Kidney (tissue), 14 donors: ENCODE measurements around the gene PERM1. TPM values are rescaled to one million over a fixed set of nuclear protein-coding genes. Genes with fewer than 3 reads are reported as not detected.

Experiments used
- DNase-seq, 5 donors: peaks; one replicate each; pipeline ENCODE4 v3.0.0-alpha.2; 2013 to 2020
- FAIRE-seq: peaks from 2 replicates; lab custom pipeline; 2012; peaks lifted over from hg19 to GRCh38; lab: Jason Lieb, UNC
- H3K27ac ChIP-seq, 2 donors: one replicate each; pipeline ENCODE4 v1.7.0; 2013; ENCODE audit warnings: low read depth in 2 of 2, low read length in 2 of 2, inconsistent platforms in 1 of 2
- H3K27me3 ChIP-seq: one replicate; pipeline ENCODE4 v1.7.1; 2013; ENCODE audit warnings: low read length, inconsistent platforms; ENCODE audit not compliant: control insufficient read depth, insufficient read depth
- H3K36me3 ChIP-seq, 3 donors: one replicate each; pipeline versions ENCODE4 v1.7.0 to v1.7.1; 2013; ENCODE audit warnings: low read length in 3 of 3, control low read depth in 1 of 3, inconsistent platforms in 1 of 3; ENCODE audit not compliant: insufficient read depth in 3 of 3, control insufficient read depth in 2 of 3
- H3K4me1 ChIP-seq, 3 donors: one replicate each; pipeline versions ENCODE4 v1.7.0 to v1.7.1; 2013; ENCODE audit warnings: low read length in 3 of 3, inconsistent platforms in 1 of 3, low read depth in 1 of 3; ENCODE audit not compliant: control insufficient read depth in 2 of 3, insufficient read depth in 2 of 3
- H3K4me3 ChIP-seq, 3 donors: one replicate each; pipeline versions ENCODE4 v1.7.0 to v1.8.1; 2013; ENCODE audit warnings: low read length in 3 of 3, control low read depth in 1 of 3, inconsistent platforms in 1 of 3
- H3K9ac ChIP-seq, 3 donors: one replicate each; pipeline versions ENCODE4 v1.7.0 to v1.7.1; 2013; ENCODE audit warnings: low read length in 3 of 3, control low read depth in 1 of 3, inconsistent platforms in 1 of 3
- H3K9me3 ChIP-seq, 3 donors: one replicate each; pipeline versions ENCODE4 v1.7.0 to v1.7.1; 2013; ENCODE audit warnings: low read length in 3 of 3, control low read depth in 1 of 3, inconsistent platforms in 1 of 3; ENCODE audit not compliant: control insufficient read depth in 2 of 3, insufficient read depth in 1 of 3
- CTCF ChIP-seq: IDR thresholded peaks from 3 replicates; pipeline ENCODE4 v1.5.1; 2012; ENCODE audit warnings: mild to moderate bottlenecking, moderate library complexity, borderline replicate concordance; ENCODE audit not compliant: insufficient read depth; ENCODE audit errors: extremely low read depth
- intact Hi-C: fragments of 100-400 bp; cut with DNase I; formaldehyde crosslinking; loops from one replicate; pipeline ENCODE4 v1.11.1; 2022
- polyA plus RNA-seq: library from polyadenylated mRNA; stranded (reverse); fragments of 350-450 nt; fragmentation: Illumina TruSeq; extraction: RNeasy Lipid Tissue Mini Kit (QIAGEN cat#74804); gene quantifications from one replicate; pipeline ENCODE4 v1.2.3, GENCODE V29; 2014; ENCODE audit warnings: low read depth, low replicate concordance; ENCODE audit not compliant: insufficient read depth
- total RNA-seq: library from RNA; stranded (reverse); fragmentation: NEBNext Ultra II Directional; extraction: Animal tissue kit (Norgen Biotek cat#: 25700); gene quantifications from one replicate; pipeline ENCODE4 v1.2.1, GENCODE V29; 2021
- donor health status: control.
- donor health status: control.
- donor health status: control.
- donor health status: control.
- donor health status: control.
- donor health status: DM: yes; HTN: yes; CAD: no.
- donor health status: Normal renal cell carcinoma (clear cell type).

The PERM1 gene
- total and polyA plus RNA-seq, 2 donors from 2014 or later = 0.25 to 0.86 TPM

- DNase-seq (peak in 1 of 5 donors; percentile 46), FAIRE-seq (no peak)
- Histone ChIP-seq H3K9me3 (no peaks in the 10 kb centered on the region), H3K4me3 (no peak overlapping the region), H3K4me1 (no peaks in the 10 kb centered on the region), H3K27ac (no peak overlapping the region), H3K36me3 (no peaks in the 10 kb centered on the region), H3K27me3 (no peaks in the 10 kb centered on the region), H3K9ac (no peak overlapping the region)
- intact Hi-C loops = no loop called here
- no peak for TF ChIP-seq CTCF
Observed at GRCh38 chr1:985126-985525, 3.2 kb upstream of the PERM1 start.

- no peaks in the 10 kb centered on the region for H3K4me1 ChIP-seq
- intact Hi-C loops = no loop called here
- no peaks in the 10 kb centered on the region for H3K27me3 ChIP-seq
- DNase-seq = peak in 1 of 5 donors; percentile 22
- FAIRE-seq = no peak
- no peak overlapping the region for H3K27ac ChIP-seq
- no peaks in the 10 kb centered on the region for H3K36me3 ChIP-seq
- no peak overlapping the region for H3K4me3 ChIP-seq
- TF ChIP-seq CTCF = no peak
- no peaks in the 10 kb centered on the region for H3K9me3 ChIP-seq
- no peak overlapping the region for H3K9ac ChIP-seq
Observed at GRCh38 chr1:984476-984814, 2.6 kb upstream of the PERM1 start.

- intact Hi-C loops = no loop called here
- FAIRE-seq = no peak
- Histone ChIP-seq H3K36me3 (no peaks in the 10 kb centered on the region), H3K4me3 (no peak overlapping the region), H3K9me3 (no peaks in the 10 kb centered on the region), H3K27me3 (no peaks in the 10 kb centered on the region), H3K9ac (no peak overlapping the region), H3K27ac (no peak overlapping the region), H3K4me1 (no peaks in the 10 kb centered on the region)
- TF ChIP-seq CTCF = peak; percentile 83
- peak in 4 of 5 donors; percentile 45 to 80 (median 64) for DNase-seq
Observed at GRCh38 chr1:983798-984475, 2.0 kb upstream of the PERM1 start.
